Measurements from ENCODE around the gene NEK10. TPM values are rescaled to one million over a fixed set of nuclear protein-coding genes. Genes with fewer than 3 reads are reported as not detected.

Gene NEK10
- total and polyA plus RNA-seq, 2 of the 4 experiments (the other 2 are of a cell fraction), result 2.2 to 6.6 TPM

DNA sequence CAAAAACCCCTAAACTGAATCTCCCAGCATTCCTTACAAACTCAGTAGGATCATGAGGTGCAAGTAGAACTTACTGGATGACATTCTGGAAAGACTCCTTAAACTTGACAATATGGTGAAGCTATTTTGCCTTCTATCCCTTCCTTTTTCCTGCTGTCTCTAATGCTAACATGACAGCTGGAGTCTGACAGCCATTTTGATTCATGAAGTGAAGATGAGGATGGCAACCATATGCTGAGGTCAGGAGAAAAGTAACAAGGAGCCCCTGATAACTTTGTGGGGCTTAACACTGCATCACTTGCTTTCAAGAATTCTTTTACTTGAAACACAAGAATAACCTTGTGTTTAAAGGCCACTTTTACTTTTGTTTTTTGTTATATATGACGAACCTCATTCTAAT lies 15.0 kb upstream of the NEK10 start:
- H3K27me3 ChIP-seq (ENCODE audit: control insufficient read depth, insufficient read depth, low read length), result no peaks in the 10 kb centered on the region
- no peak overlapping the region for H3K27ac ChIP-seq (ENCODE audit: insufficient read depth, low read length)
- no peak overlapping the region for H3K4me3 ChIP-seq (ENCODE audit: insufficient read depth, low read depth, low read length)
- no peak overlapping the region for H3K14ac ChIP-seq (replicated peaks; ENCODE audit: low read depth, low read length)
- no peak for ATAC-seq (ENCODE audit: low read depth)
- peaks cover 12% of the 10 kb centered on the region for H3K36me3 ChIP-seq (ENCODE audit: control insufficient read depth, insufficient read depth, low read length)
- peaks cover 4 to 15% of the 10 kb centered on the region in 2 experiments; a peak in 1 of 4 replicates for H3K79me1 ChIP-seq (ENCODE audit: low read depth in 1 of 2, low read length in 2 of 2)
- in situ Hi-C loops (cut with MboI; ENCODE audit: low sequenced_read_pairs) (no loop called here), intact Hi-C loops (cut with micrococcal nuclease) (no loop called here), dilution Hi-C loops (cut with HindIII; ENCODE audit: low sequenced_read_pairs, unreplicated experiment) (no loop called here)
- POLR2A ChIA-PET (ENCODE audit: unreplicated experiment), result no interaction called here
- BruUV-seq (replicated peaks), result no TSS peak
- no peak overlapping the region for H2AK9ac ChIP-seq (replicated peaks; ENCODE audit: low read depth, low read length, poor library complexity)
- no peak overlapping the region for H2BK20ac ChIP-seq (ENCODE audit: low read depth, low read length)
- H3K18ac ChIP-seq (ENCODE audit: low read depth, low read length), result no peak overlapping the region
- no peak overlapping the region for H4K91ac ChIP-seq (ENCODE audit: insufficient read depth, low read depth, low read length)
- no peak overlapping the region for H4K8ac ChIP-seq (ENCODE audit: low read depth in 2 of 2, low read length in 2 of 2)
- H3K9ac ChIP-seq (ENCODE audit: low read depth, low read length), result no peak overlapping the region
- no peak overlapping the region for H2BK15ac ChIP-seq (ENCODE audit: low read depth, low read length)
- no peaks in the 10 kb centered on the region for H3K9me1 ChIP-seq (ENCODE audit: insufficient read depth, low read length)
- no peak overlapping the region for H3K23ac ChIP-seq (ENCODE audit: low read depth, low read length)
- CTCF ChIA-PET, result no interaction called here
- no peak overlapping the region for H2BK5ac ChIP-seq (ENCODE audit: low read depth, low read length, poor library complexity, severe bottlenecking)
- no peak overlapping the region for H2AK5ac ChIP-seq (ENCODE audit: low read depth, low read length)
- H2AFZ ChIP-seq (replicated peaks; ENCODE audit: low read length, poor library complexity), result no peak overlapping the region
- H3K4me1 ChIP-seq (ENCODE audit: control insufficient read depth, insufficient read depth, low read length), result no peaks in the 10 kb centered on the region
- TF ChIP-seq RFX5 (IDR thresholded peaks at IDR 0.05; ENCODE audit: low read depth, low read length) (no peak), BHLHE40 (IDR thresholded peaks at IDR 0.05; ENCODE audit: low read depth, low read length) (no peak), MAZ (IDR thresholded peaks at IDR 0.05; ENCODE audit: borderline replicate concordance, low read depth, low read length) (no peak), NFE2L2 (IDR thresholded peaks at IDR 0.05; ENCODE audit: low read depth, low read length) (no peak), FOS (IDR thresholded peaks at IDR 0.05; ENCODE audit: low read depth, low read length) (no peak), MAFK (IDR thresholded peaks at IDR 0.05; ENCODE audit: low read depth, low read length) (no peak), POLR2A (IDR thresholded peaks at IDR 0.05; ENCODE audit: low read depth, low read length) (no peak), RCOR1 (IDR thresholded peaks at IDR 0.05; ENCODE audit: insufficient replicate concordance, low read length) (no peak)
- TF ChIP-seq, protein P1, sequence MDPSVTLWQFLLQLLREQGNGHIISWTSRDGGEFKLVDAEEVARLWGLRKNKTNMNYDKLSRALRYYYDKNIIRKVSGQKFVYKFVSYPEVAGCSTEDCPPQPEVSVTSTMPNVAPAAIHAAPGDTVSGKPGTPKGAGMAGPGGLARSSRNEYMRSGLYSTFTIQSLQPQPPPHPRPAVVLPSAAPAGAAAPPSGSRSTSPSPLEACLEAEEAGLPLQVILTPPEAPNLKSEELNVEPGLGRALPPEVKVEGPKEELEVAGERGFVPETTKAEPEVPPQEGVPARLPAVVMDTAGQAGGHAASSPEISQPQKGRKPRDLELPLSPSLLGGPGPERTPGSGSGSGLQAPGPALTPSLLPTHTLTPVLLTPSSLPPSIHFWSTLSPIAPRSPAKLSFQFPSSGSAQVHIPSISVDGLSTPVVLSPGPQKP (IDR thresholded peaks at IDR 0.05; ENCODE audit: borderline replicate concordance, low read depth, low read length), result no peak
- no CpG with 5 or more reads among the region's 1 CpG for WGBS, 2 experiments (ENCODE audit: extremely low coverage in 2 of 2, insufficient read length in 1 of 2)
- H3K9me3 ChIP-seq (ENCODE audit: control insufficient read depth, insufficient read depth, low read length), result no peaks in the 10 kb centered on the region
- no peak overlapping the region for H3K56ac ChIP-seq (ENCODE audit: extremely low read depth, insufficient read depth, low read length)
- H4K20me1 ChIP-seq (ENCODE audit: insufficient read depth, low read length), result no peaks in the 10 kb centered on the region
- H3K4ac ChIP-seq (ENCODE audit: low read depth, low read length), result no peak overlapping the region
- H2BK120ac ChIP-seq (ENCODE audit: low read depth, low read length), result no peak overlapping the region
- H3K4me2 ChIP-seq (ENCODE audit: low read depth, low read length), result no peak overlapping the region
- no peak overlapping the region for H4K5ac ChIP-seq (ENCODE audit: low read depth, low read length)
- DNase-seq, result no peak
